ENCODE data around the gene SCMH1.

Gene SCMH1

GRCh38 chr1:41021526-41022308 lies 220.4 kb downstream of the SCMH1 start, which contains the start of gene SLFNL1:
Gene SLFNL1, minus strand, starts transcription at chr1:41021725. Its CDS starts 1,065 bp downstream, at chr1:41020660.
- no peak for DNase-seq

GRCh38 chr1:41020654-41021053 lies 221.5 kb downstream of the SCMH1 start:
- no peak for DNase-seq

- no peak for DNase-seq
These were observed 222.0 kb downstream of the SCMH1 start for GRCh38 chr1:41020109-41020576.

GRCh38 chr1:41019353-41019745 lies 222.8 kb downstream of the SCMH1 start:
- no peak for DNase-seq

- DNase-seq = no peak
These were observed 224.1 kb downstream of the SCMH1 start for GRCh38 chr1:41018018-41018410.

- DNase-seq = no peak
These were observed 224.7 kb downstream of the SCMH1 start for GRCh38 chr1:41017141-41018017.

GRCh38 chr1:41015897-41016470 lies 226.1 kb downstream of the SCMH1 start:
- no peak for DNase-seq

GRCh38 chr1:41015281-41015896 lies 226.7 kb downstream of the SCMH1 start:
- DNase-seq = no peak

GRCh38 chr1:41014871-41015270 lies 227.2 kb downstream of the SCMH1 start:
- no peak for DNase-seq

- DNase-seq = no peak
These were observed 228.3 kb downstream of the SCMH1 start for GRCh38 chr1:41013796-41014195.

- DNase-seq = no peak
These were observed 229.1 kb downstream of the SCMH1 start for GRCh38 chr1:41013024-41013423.

GRCh38 chr1:41010345-41010744 lies 231.8 kb downstream of the SCMH1 start:
- no peak for DNase-seq

- no peak for DNase-seq
These were observed 232.6 kb downstream of the SCMH1 start for GRCh38 chr1:41009466-41009865.

GRCh38 chr1:41006942-41007865 lies 234.9 kb downstream of the SCMH1 start:
- no peak for DNase-seq

- no peak for DNase-seq
These were observed 236.2 kb downstream of the SCMH1 start for GRCh38 chr1:41005876-41006275.

- peak; percentile 81 to 82 for DNase-seq
These were observed 238.4 kb downstream of the SCMH1 start for GRCh38 chr1:41003640-41004220.

GRCh38 chr1:41003127-41003639 lies 238.9 kb downstream of the SCMH1 start:
- DNase-seq = no peak

- no peak for DNase-seq
These were observed 243.4 kb downstream of the SCMH1 start for GRCh38 chr1:40998668-40999067.

- no peak for DNase-seq
These were observed 245.0 kb downstream of the SCMH1 start for GRCh38 chr1:40997096-40997495.

GRCh38 chr1:40989066-40989465 lies 253.0 kb downstream of the SCMH1 start:
- DNase-seq = no peak

GRCh38 chr1:40988280-40988679 lies 253.8 kb downstream of the SCMH1 start:
- DNase-seq = no peak
